HEK293 (cell line): ENCODE results near the gene ASIC3.
A peak's percentile ranks its signal among the peaks of the same experiment; 100 is the strongest.

Experiments used
- CTCF ChIA-PET: fragments of 350-600 bp; formaldehyde crosslinking; extraction: SDS; loops from one replicate; lab custom pipeline; 2021; ENCODE audit warnings: antibody characterized with exemption; lab: Yijun Ruan, JAX
- POLR2A ChIA-PET: fragments of 300-600 bp; formaldehyde crosslinking; extraction: SDS; loops from one replicate; lab custom pipeline; 2020; ENCODE audit warnings: antibody characterized with exemption, inconsistent platforms; lab: Yijun Ruan, JAX
- H3K27ac ChIP-seq: fragments of 200-500 bp; sonication (Bioruptor generic); 2 replicates; pipeline ENCODE4 v1.5.1; 2014; ENCODE audit warnings: low read depth, low read length, control low read depth, inconsistent platforms; ENCODE audit errors: extremely low read depth
- H3K36me3 ChIP-seq, 2 experiments: fragments of 200-500 bp in 1 of 2; sonication (Bioruptor generic) in 1 of 2; 1 replicate in 1 of 2; 2 replicates in 1 of 2; pipeline ENCODE4 v1.5.1; 2014 to 2017; ENCODE audit warnings: inconsistent platforms in 2 of 2, low read length in 2 of 2; ENCODE audit not compliant: control insufficient read depth in 2 of 2, insufficient read depth in 1 of 2
- H3K4me1 ChIP-seq: fragments of 200-500 bp; sonication (Bioruptor generic); 2 replicates; pipeline ENCODE4 v1.5.1; 2014; ENCODE audit warnings: mild to moderate bottlenecking, low read length, inconsistent platforms; ENCODE audit not compliant: control insufficient read depth, insufficient read depth
- H3K4me3 ChIP-seq: 2 replicates; pipeline ENCODE4 v1.5.1; 2011; ENCODE audit warnings: low read depth, mild to moderate bottlenecking, control low read depth, low read length, moderate library complexity
- H3K9me3 ChIP-seq: fragments of 200-500 bp; sonication (Bioruptor generic); 2 replicates; pipeline ENCODE4 v1.5.1; 2014; ENCODE audit warnings: low read depth, low read length, inconsistent platforms; ENCODE audit not compliant: control insufficient read depth, insufficient read depth
- GLIS2 ChIP-seq: fragments of 450-650 bp; formaldehyde crosslinking; IDR thresholded peaks from 2 replicates; pipeline ENCODE4 v1.5.1; 2016; ENCODE audit warnings: missing biosample characterization, missing genetic modification characterization
- ZBTB48 ChIP-seq: fragments of 450-650 bp; formaldehyde crosslinking; IDR thresholded peaks from 2 replicates; pipeline ENCODE4 v1.5.1; 2016; ENCODE audit warnings: missing biosample characterization, missing genetic modification characterization
- ZBTB7A ChIP-seq: fragments of 450-650 bp; formaldehyde crosslinking; IDR thresholded peaks from 2 replicates; pipeline ENCODE4 v1.5.1; 2016; ENCODE audit warnings: low read depth, missing biosample characterization, missing genetic modification characterization
- ZFP69B ChIP-seq: fragments of 450-650 bp; formaldehyde crosslinking; IDR thresholded peaks from 2 replicates; pipeline ENCODE4 v1.5.1; 2016; ENCODE audit warnings: missing biosample characterization, missing genetic modification characterization
- ZNF121 ChIP-seq: fragments of 450-650 bp; formaldehyde crosslinking; IDR thresholded peaks from 2 replicates; pipeline ENCODE4 v1.5.1; 2016; ENCODE audit warnings: missing biosample characterization, missing genetic modification characterization
- ZNF146 ChIP-seq: fragments of 450-650 bp; formaldehyde crosslinking; IDR thresholded peaks from 2 replicates; pipeline ENCODE4 v1.5.1; 2016; ENCODE audit warnings: missing biosample characterization, missing genetic modification characterization
- ZNF24 ChIP-seq: fragments of 450-650 bp; formaldehyde crosslinking; IDR thresholded peaks from 2 replicates; pipeline ENCODE4 v1.5.1; 2016; ENCODE audit warnings: missing biosample characterization, missing genetic modification characterization
- ZNF302 ChIP-seq: fragments of 450-650 bp; formaldehyde crosslinking; IDR thresholded peaks from 2 replicates; pipeline ENCODE4 v1.5.1; 2016; ENCODE audit warnings: missing biosample characterization, missing genetic modification characterization, low read depth
- ZNF324 ChIP-seq: fragments of 450-650 bp; formaldehyde crosslinking; IDR thresholded peaks from 2 replicates; pipeline ENCODE4 v1.5.1; 2016; ENCODE audit warnings: missing biosample characterization, missing genetic modification characterization
- ZNF335 ChIP-seq: fragments of 450-650 bp; formaldehyde crosslinking; conservative IDR thresholded peaks from 2 replicates; pipeline ENCODE4 v1.5.1; 2016; ENCODE audit warnings: missing biosample characterization, missing genetic modification characterization
- ZNF510 ChIP-seq: fragments of 450-650 bp; formaldehyde crosslinking; IDR thresholded peaks from 2 replicates; pipeline ENCODE4 v1.5.1; 2018; ENCODE audit warnings: mild to moderate bottlenecking, missing genetic modification characterization, missing biosample characterization; ENCODE audit not compliant: insufficient replicate concordance
- ZNF530 ChIP-seq: fragments of 450-650 bp; formaldehyde crosslinking; IDR thresholded peaks from 2 replicates; pipeline ENCODE4 v1.5.1; 2016; ENCODE audit warnings: low read depth, missing biosample characterization, missing genetic modification characterization
- ZNF701 ChIP-seq: fragments of 450-650 bp; formaldehyde crosslinking; IDR thresholded peaks from 2 replicates; pipeline ENCODE4 v1.5.1; 2016; ENCODE audit warnings: missing biosample characterization, missing genetic modification characterization
- ZSCAN23 ChIP-seq: fragments of 450-650 bp; formaldehyde crosslinking; IDR thresholded peaks from 2 replicates; pipeline ENCODE4 v1.5.1; 2016; ENCODE audit warnings: missing biosample characterization, missing genetic modification characterization
- TF ChIP-seq, protein P1 (sequence below): fragments of 450-650 bp; formaldehyde crosslinking; IDR thresholded peaks from 2 replicates; pipeline ENCODE4 v1.5.1; 2017; ENCODE audit warnings: missing biosample characterization, mild to moderate bottlenecking, missing genetic modification characterization, moderate library complexity
- TF ChIP-seq, protein P2 (sequence below): fragments of 450-650 bp; formaldehyde crosslinking; IDR thresholded peaks from 2 replicates; pipeline ENCODE4 v1.5.1; 2016; ENCODE audit warnings: missing biosample characterization, missing genetic modification characterization
- TF ChIP-seq, protein P3 (sequence below): fragments of 450-650 bp; formaldehyde crosslinking; conservative IDR thresholded peaks from 2 replicates; pipeline ENCODE4 v1.5.1; 2016; ENCODE audit warnings: low read depth, missing biosample characterization, missing genetic modification characterization
- TF ChIP-seq, protein P4 (sequence below): fragments of 450-650 bp; formaldehyde crosslinking; IDR thresholded peaks from 2 replicates; pipeline ENCODE4 v1.5.1; 2017; ENCODE audit warnings: missing biosample characterization, missing genetic modification characterization
- TF ChIP-seq, protein P5 (sequence below): fragments of 450-650 bp; formaldehyde crosslinking; IDR thresholded peaks from 2 replicates; pipeline ENCODE4 v1.5.1; 2016; ENCODE audit warnings: missing biosample characterization, missing genetic modification characterization

The ASIC3 gene

DNA sequence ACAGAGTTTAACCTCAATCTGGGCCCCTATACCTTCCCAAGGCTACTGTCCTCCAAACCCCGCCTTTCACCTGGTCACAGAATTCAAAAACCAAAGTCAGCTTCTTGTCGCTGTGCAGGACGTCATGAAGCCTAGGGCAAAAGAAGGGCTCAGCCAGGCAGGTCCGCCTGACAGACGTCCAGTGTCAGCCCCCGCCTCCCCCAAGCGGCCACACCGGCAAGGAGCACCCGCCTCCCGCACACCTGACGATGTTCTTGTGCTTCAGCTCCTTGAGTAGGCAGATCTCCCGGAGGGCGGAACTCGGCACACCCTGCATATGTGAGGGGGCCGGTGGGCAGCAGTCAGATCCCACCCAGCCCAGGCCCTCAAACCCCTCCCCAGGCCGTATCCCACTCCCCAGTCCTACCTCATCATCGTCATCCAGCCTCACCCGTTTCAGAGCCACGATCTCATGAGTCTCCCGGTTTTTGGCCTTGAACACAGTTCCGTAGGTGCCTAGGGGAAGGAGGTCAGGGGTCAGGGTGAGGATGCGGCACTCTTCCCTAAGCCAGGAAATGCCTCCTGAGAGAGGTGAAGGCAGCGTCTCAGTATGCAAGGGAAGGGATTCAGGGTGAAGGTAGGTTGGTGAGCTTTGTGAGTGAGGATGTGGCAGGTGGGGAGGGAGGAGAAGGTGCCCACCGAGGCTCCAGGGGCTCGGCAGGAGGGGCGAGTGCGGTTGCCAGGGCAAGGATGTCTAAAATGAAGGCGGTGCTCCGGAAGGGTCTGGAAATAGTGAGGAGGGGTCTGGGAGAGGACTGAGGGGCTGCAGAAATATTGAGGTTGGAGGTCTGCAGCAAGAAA, 8.6 kb downstream of the ASIC3 start:
- H3K4me1 ChIP-seq: no peaks in the 10 kb centered on the region; the same call in 1 of the 2 replicates
- peak overlapping the region; percentile 67 for H3K4me3 ChIP-seq
- H3K9me3 ChIP-seq: no peaks in the 10 kb centered on the region
- H3K27ac ChIP-seq: no peak overlapping the region
- CTCF ChIA-PET: interaction anchor here (0.6 to 1.7 kb wide), 3 partner anchors 37 to 157 kb away, joined by 3 to 4 read pairs (median 4); no protein-coding TSS in a partner anchor
- TF ChIP-seq ZBTB7A (peak; percentile 37; the same call in 1 of the 2 replicates), ZNF302 (tag by site-specific recombination) (no peak), ZNF701 (tag by site-specific recombination) (no peak), ZSCAN23 (tag by site-specific recombination) (no peak), ZNF530 (tag by site-specific recombination) (no peak), ZFP69B (tag by site-specific recombination) (no peak)
- TF ChIP-seq, protein P1, sequence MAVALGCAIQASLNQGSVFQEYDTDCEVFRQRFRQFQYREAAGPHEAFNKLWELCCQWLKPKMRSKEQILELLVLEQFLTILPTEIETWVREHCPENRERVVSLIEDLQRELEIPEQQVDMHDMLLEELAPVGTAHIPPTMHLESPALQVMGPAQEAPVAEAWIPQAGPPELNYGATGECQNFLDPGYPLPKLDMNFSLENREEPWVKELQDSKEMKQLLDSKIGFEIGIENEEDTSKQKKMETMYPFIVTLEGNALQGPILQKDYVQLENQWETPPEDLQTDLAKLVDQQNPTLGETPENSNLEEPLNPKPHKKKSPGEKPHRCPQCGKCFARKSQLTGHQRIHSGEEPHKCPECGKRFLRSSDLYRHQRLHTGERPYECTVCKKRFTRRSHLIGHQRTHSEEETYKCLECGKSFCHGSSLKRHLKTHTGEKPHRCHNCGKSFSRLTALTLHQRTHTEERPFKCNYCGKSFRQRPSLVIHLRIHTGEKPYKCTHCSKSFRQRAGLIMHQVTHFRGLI (tag by site-specific recombination): no peak
- peaks cover 0 to 38% of the 10 kb centered on the region in 2 experiments; a peak in 1 of 3 replicates for H3K36me3 ChIP-seq
- POLR2A ChIA-PET: interaction anchor here (0.9 to 2.1 kb wide), 6 partner anchors 10 to 44 kb away, joined by 3 to 11 read pairs (median 6); partner anchors contain the start of genes ABCB8 and FASTK

DNA sequence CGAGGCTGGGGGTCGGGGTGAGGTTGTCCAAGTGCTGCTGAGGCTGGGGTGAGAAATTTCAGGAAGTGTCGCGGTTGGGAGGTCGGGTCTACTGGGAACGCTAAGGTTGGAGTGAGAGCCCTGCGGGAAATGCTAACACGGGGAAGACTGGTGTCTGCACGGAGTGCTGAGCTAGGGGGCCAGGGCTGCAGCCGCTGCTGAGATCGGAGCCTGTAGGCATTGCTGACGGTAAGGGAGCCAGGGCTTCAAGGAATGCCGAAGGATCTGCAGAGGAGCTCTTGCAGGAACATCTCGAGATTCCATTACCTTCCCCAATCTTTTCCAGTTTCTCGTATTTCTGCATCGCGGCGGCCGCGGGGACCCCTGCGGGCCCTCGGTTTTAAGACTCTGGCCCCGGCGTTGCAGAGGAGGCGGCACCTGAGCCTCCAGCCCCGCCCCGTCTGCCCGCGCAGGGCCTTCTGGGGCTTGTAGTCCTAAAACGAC, 9.2 kb downstream of the ASIC3 start, which contains the start of gene CDK5:
Gene CDK5, minus strand, starts transcription at position 392 of the 483 bp plus-strand sequence. Its CDS starts 49 bp downstream, at position 343.
- Histone ChIP-seq H3K4me3 (peak within 1 kb of the TSS; percentile 67), H3K4me1 (no peaks in the 10 kb centered on the region; the same call in 1 of the 2 replicates), H3K9me3 (no peaks in the 10 kb centered on the region), H3K27ac (peak within 1 kb of the TSS; percentile 48), H3K36me3 (peaks cover 0 to 44% of the 10 kb centered on the region in 2 experiments; a peak in 1 of 3 replicates)
- TF ChIP-seq, protein P2, sequence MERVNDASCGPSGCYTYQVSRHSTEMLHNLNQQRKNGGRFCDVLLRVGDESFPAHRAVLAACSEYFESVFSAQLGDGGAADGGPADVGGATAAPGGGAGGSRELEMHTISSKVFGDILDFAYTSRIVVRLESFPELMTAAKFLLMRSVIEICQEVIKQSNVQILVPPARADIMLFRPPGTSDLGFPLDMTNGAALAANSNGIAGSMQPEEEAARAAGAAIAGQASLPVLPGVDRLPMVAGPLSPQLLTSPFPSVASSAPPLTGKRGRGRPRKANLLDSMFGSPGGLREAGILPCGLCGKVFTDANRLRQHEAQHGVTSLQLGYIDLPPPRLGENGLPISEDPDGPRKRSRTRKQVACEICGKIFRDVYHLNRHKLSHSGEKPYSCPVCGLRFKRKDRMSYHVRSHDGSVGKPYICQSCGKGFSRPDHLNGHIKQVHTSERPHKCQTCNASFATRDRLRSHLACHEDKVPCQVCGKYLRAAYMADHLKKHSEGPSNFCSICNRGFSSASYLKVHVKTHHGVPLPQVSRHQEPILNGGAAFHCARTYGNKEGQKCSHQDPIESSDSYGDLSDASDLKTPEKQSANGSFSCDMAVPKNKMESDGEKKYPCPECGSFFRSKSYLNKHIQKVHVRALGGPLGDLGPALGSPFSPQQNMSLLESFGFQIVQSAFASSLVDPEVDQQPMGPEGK (tag by site-specific recombination): peak; percentile 9
- TF ChIP-seq ZNF146 (0 out of 2 replicates have a peak, but pooled peaks have one; percentile 8), ZBTB7A (0 out of 2 replicates have a peak, but pooled peaks have one; percentile 4), GLIS2 (tag by site-specific recombination) (peak; percentile 85), ZNF24 (tag by site-specific recombination) (no peak), ZBTB48 (tag by site-specific recombination) (peak; percentile 37; the same call in 1 of the 2 replicates), ZNF335 (tag by site-specific recombination) (peak; percentile 96), ZNF121 (tag by site-specific recombination) (no peak), ZNF510 (no peak), ZNF324 (tag by site-specific recombination) (no peak)
- TF ChIP-seq, protein P3, sequence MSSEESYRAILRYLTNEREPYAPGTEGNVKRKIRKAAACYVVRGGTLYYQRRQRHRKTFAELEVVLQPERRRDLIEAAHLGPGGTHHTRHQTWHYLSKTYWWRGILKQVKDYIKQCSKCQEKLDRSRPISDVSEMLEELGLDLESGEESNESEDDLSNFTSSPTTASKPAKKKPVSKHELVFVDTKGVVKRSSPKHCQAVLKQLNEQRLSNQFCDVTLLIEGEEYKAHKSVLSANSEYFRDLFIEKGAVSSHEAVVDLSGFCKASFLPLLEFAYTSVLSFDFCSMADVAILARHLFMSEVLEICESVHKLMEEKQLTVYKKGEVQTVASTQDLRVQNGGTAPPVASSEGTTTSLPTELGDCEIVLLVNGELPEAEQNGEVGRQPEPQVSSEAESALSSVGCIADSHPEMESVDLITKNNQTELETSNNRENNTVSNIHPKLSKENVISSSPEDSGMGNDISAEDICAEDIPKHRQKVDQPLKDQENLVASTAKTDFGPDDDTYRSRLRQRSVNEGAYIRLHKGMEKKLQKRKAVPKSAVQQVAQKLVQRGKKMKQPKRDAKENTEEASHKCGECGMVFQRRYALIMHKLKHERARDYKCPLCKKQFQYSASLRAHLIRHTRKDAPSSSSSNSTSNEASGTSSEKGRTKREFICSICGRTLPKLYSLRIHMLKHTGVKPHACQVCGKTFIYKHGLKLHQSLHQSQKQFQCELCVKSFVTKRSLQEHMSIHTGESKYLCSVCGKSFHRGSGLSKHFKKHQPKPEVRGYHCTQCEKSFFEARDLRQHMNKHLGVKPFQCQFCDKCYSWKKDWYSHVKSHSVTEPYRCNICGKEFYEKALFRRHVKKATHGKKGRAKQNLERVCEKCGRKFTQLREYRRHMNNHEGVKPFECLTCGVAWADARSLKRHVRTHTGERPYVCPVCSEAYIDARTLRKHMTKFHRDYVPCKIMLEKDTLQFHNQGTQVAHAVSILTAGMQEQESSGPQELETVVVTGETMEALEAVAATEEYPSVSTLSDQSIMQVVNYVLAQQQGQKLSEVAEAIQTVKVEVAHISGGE (tag by site-specific recombination): peak; percentile 78; the same call in 1 of the 2 replicates
- TF ChIP-seq, protein P4, sequence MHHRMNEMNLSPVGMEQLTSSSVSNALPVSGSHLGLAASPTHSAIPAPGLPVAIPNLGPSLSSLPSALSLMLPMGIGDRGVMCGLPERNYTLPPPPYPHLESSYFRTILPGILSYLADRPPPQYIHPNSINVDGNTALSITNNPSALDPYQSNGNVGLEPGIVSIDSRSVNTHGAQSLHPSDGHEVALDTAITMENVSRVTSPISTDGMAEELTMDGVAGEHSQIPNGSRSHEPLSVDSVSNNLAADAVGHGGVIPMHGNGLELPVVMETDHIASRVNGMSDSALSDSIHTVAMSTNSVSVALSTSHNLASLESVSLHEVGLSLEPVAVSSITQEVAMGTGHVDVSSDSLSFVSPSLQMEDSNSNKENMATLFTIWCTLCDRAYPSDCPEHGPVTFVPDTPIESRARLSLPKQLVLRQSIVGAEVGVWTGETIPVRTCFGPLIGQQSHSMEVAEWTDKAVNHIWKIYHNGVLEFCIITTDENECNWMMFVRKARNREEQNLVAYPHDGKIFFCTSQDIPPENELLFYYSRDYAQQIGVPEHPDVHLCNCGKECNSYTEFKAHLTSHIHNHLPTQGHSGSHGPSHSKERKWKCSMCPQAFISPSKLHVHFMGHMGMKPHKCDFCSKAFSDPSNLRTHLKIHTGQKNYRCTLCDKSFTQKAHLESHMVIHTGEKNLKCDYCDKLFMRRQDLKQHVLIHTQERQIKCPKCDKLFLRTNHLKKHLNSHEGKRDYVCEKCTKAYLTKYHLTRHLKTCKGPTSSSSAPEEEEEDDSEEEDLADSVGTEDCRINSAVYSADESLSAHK (tag by site-specific recombination): no peak
- TF ChIP-seq, protein P5, sequence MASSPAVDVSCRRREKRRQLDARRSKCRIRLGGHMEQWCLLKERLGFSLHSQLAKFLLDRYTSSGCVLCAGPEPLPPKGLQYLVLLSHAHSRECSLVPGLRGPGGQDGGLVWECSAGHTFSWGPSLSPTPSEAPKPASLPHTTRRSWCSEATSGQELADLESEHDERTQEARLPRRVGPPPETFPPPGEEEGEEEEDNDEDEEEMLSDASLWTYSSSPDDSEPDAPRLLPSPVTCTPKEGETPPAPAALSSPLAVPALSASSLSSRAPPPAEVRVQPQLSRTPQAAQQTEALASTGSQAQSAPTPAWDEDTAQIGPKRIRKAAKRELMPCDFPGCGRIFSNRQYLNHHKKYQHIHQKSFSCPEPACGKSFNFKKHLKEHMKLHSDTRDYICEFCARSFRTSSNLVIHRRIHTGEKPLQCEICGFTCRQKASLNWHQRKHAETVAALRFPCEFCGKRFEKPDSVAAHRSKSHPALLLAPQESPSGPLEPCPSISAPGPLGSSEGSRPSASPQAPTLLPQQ (tag by site-specific recombination): peak; percentile 31; the same call in 1 of the 2 replicates
- ChIA-PET CTCF (interaction anchor here (0.6 to 1.9 kb wide), 2 partner anchors 45 to 158 kb away, joined by 3 to 4 read pairs; no protein-coding TSS in a partner anchor), POLR2A (interaction anchor here (0.9 to 2.1 kb wide), 6 partner anchors 11 to 45 kb away, joined by 3 to 11 read pairs (median 6); partner anchors contain the start of genes ABCB8 and FASTK)
